HT1080 (cell line): ENCODE data around the gene TYMP. TPM values are rescaled to one million over a fixed set of nuclear protein-coding genes. Genes with fewer than 3 reads are reported as not detected.

Experiments
- DNase-seq: peaks from one replicate; pipeline ENCODE4 v3.0.0-alpha.2; 2015; ENCODE audit warnings: low read depth
- total RNA-seq: library from RNA; depleted of rRNA; stranded (reverse); fragments of >200 nt; shearing (Covaris generic); gene quantifications from 2 replicates; pipeline ENCODE4 v1.2.3, GENCODE V29; 2014; rRNA removed

TYMP gene
- total RNA-seq, 1 experiment from 2014 or later = 2.1 TPM

GRCh38 chr22:50485221-50486131, 44.3 kb downstream of the TYMP start:
- DNase-seq = no peak

GRCh38 chr22:50483977-50484853, 45.6 kb downstream of the TYMP start:
- DNase-seq = no peak

- no peak for DNase-seq
Measured at GRCh38 chr22:50483556-50483955, 46.3 kb downstream of the TYMP start.

GRCh38 chr22:50483106-50483505, 46.7 kb downstream of the TYMP start:
- DNase-seq = no peak

- DNase-seq = no peak
Measured at GRCh38 chr22:50482107-50483074, 47.4 kb downstream of the TYMP start.

GRCh38 chr22:50481440-50482106, 48.2 kb downstream of the TYMP start, which contains the start of gene ADM2:
ADM2 (plus strand) TSS chr22:50481543; CDS start chr22:50481848, 305 bp downstream.
- DNase-seq = no peak

- no peak for DNase-seq
Measured at GRCh38 chr22:50481045-50481439, 48.8 kb downstream of the TYMP start.

- DNase-seq = no peak
Measured at GRCh38 chr22:50479721-50480120, 50.1 kb downstream of the TYMP start.

- no peak for DNase-seq
Measured at GRCh38 chr22:50477923-50478322, 51.9 kb downstream of the TYMP start.

- no peak for DNase-seq
Measured at GRCh38 chr22:50476868-50477267, 52.9 kb downstream of the TYMP start.

Other genes with a start within 250 kb of the TYMP start
- gene PLXNB2, start 222.4 kb downstream of the TYMP start, total RNA-seq = 73.4 and 84.1 TPM in 2 replicates
- gene DENND6B, start 203.0 kb downstream of the TYMP start, total RNA-seq = 0.13 and 0.31 TPM in 2 replicates
- gene PPP6R2, start 186.7 kb downstream of the TYMP start, total RNA-seq = 40.0 and 44.6 TPM in 2 replicates
- gene SBF1, start 55.0 kb downstream of the TYMP start, total RNA-seq = 65.2 and 76.2 TPM in 2 replicates
- 0.67 and 0.79 TPM in 2 replicates for gene ADM2, start 48.5 kb downstream of the TYMP start, total RNA-seq
- 0.13 TPM in 1 of 2 replicates, not detected in the other for gene MIOX, start 43.2 kb downstream of the TYMP start, total RNA-seq
- 36.7 and 54.3 TPM in 2 replicates for gene LMF2, start 22.3 kb downstream of the TYMP start, total RNA-seq
- gene NCAPH2, start 21.8 kb downstream of the TYMP start, total RNA-seq = 65.3 and 73.2 TPM in 2 replicates
- gene SCO2, start 4.4 kb downstream of the TYMP start, total RNA-seq = 6.4 and 7.7 TPM in 2 replicates
- gene KLHDC7B, start 15.9 kb upstream of the TYMP start, total RNA-seq = not detected in 2 replicates
- not detected in 2 replicates for gene SYCE3, start 32.9 kb upstream of the TYMP start, total RNA-seq
- 12.5 and 13.4 TPM in 2 replicates for gene CPT1B, start 48.4 kb upstream of the TYMP start, total RNA-seq
- gene CHKB, start 52.8 kb upstream of the TYMP start, total RNA-seq = 17.8 and 22.3 TPM in 2 replicates
- 0.37 and 0.47 TPM in 2 replicates for gene MAPK8IP2, start 70.8 kb upstream of the TYMP start, total RNA-seq
- gene ARSA, start 98.1 kb upstream of the TYMP start, total RNA-seq = 11.0 and 11.3 TPM in 2 replicates
- gene SHANK3, start 142.8 kb upstream of the TYMP start, total RNA-seq = 0.58 and 0.63 TPM in 2 replicates
- not detected in 2 replicates for gene ACR, start 208.2 kb upstream of the TYMP start, total RNA-seq